ENCODE data around the gene TOLLIP. TPM values are rescaled to one million over a fixed set of nuclear protein-coding genes. Genes with fewer than 3 reads are reported as not detected.

The TOLLIP gene
- total and polyA plus RNA-seq, 9 of the 15 experiments (the other 6 are each of a cell fraction or from before 2014, with no cell fraction given), result 0.23 to 22.8 (median 7.1) TPM

GRCh38 chr11:1285316-1285744 lies 24.1 kb downstream of the TOLLIP start:
- no peaks in the 10 kb centered on the region for H4K20me1 ChIP-seq (replicated peaks; ENCODE audit: control insufficient read depth, insufficient read depth, low read length)
- no peaks in the 10 kb centered on the region for H3K79me2 ChIP-seq (ENCODE audit: control insufficient read depth, insufficient read depth, low read length)
- H3K27me3 ChIP-seq (ENCODE audit: control insufficient read depth in 2 of 2, insufficient read depth in 2 of 2, low read length in 2 of 2), result no peaks in the 10 kb centered on the region
- no peak overlapping the region for H3K4me2 ChIP-seq (ENCODE audit: insufficient read depth, low read length)
- H3K4me1 ChIP-seq (replicated peaks in 1 of 2; ENCODE audit: control insufficient read depth in 2 of 2, insufficient read depth in 2 of 2, low read length in 2 of 2), result peaks cover 0 to 5% of the 10 kb centered on the region in 2 experiments; a peak in 1 of 5 replicates
- H3K9me3 ChIP-seq (replicated peaks; ENCODE audit: control insufficient read depth, insufficient read depth, low read depth, low read length), result peaks cover 2% of the 10 kb centered on the region; the same call in 1 of the 2 replicates
- CTCF ChIA-PET (ENCODE audit: low intra/inter-chr PET ratio), result no interaction called here
- POLR2A ChIA-PET, result no interaction called here
- no peak for DNase-seq (ENCODE audit: extremely low read depth in 1 of 4, low spot score in 3 of 4)
- no peak for FAIRE-seq
- intact Hi-C loops (cut with micrococcal nuclease) (no loop called here), in situ Hi-C loops (cut with MboI) (no loop called here)
- 95% methylated on average over 23 of the region's 23 CpGs for WGBS (ENCODE audit: insufficient coverage, low coverage, missing lambda C conversion rate)
- no peak overlapping the region for H2AFZ ChIP-seq (ENCODE audit: low read depth, low read length)
- H3K27ac ChIP-seq (ENCODE audit: extremely low read depth, low read depth, low read length), result no peak overlapping the region
- no TSS peak for BruUV-seq (replicated peaks)
- H3K36me3 ChIP-seq (ENCODE audit: control insufficient read depth, insufficient read depth, low read length), result peaks cover 63% of the 10 kb centered on the region; the same call in 1 of the 3 replicates
- no peaks in the 10 kb centered on the region for H3K9me1 ChIP-seq (ENCODE audit: control insufficient read depth, insufficient read depth, low read length)
- ATAC-seq, result no peak
- H3K4me3 ChIP-seq, result no peak overlapping the region
- TF ChIP-seq ZNF239 (CRISPR knock-in tag; IDR thresholded peaks at IDR 0.05) (no peak), TSHZ1 (CRISPR knock-in tag; IDR thresholded peaks at IDR 0.05) (no peak), HMGN3 (IDR thresholded peaks at IDR 0.05; ENCODE audit: borderline replicate concordance, extremely low read depth, insufficient read length, low read depth, low read length) (no peak), MEIS2 (IDR thresholded peaks at IDR 0.05; ENCODE audit: partially characterized antibody) (no peak), RB1 (IDR thresholded peaks at IDR 0.05; ENCODE audit: low read depth) (no peak), KLF10 (CRISPR knock-in tag; IDR thresholded peaks at IDR 0.05) (no peak), GMEB1 (CRISPR knock-in tag; IDR thresholded peaks at IDR 0.05) (no peak), POLR3G (IDR thresholded peaks at IDR 0.05; ENCODE audit: extremely low read depth, insufficient read length, insufficient replicate concordance) (no peak), CXXC5 (CRISPR knock-in tag; IDR thresholded peaks at IDR 0.05) (no peak), CREB1 (IDR thresholded peaks at IDR 0.05) (no peak), CREB1 (CRISPR knock-in tag; IDR thresholded peaks at IDR 0.05) (no peak), ZBTB34 (CRISPR knock-in tag; IDR thresholded peaks at IDR 0.05) (no peak), ZNF124 (CRISPR knock-in tag; IDR thresholded peaks at IDR 0.05) (no peak), ZNF696 (CRISPR knock-in tag; conservative IDR thresholded peaks at IDR 0.05) (no peak), ZNF766 (CRISPR knock-in tag; conservative IDR thresholded peaks at IDR 0.05) (no peak)
- no peak overlapping the region for H3K9ac ChIP-seq (ENCODE audit: insufficient read depth in 1 of 2, low read depth in 2 of 2, low read length in 2 of 2)

Data from K562 (cell line).